GM18867 (cell line): Measurements from ENCODE around the gene HEXB.
A peak's percentile ranks its signal among the peaks of the same experiment; 100 is the strongest.
"Not testable (repeated sequence)": the region's sequence is repeated elsewhere in the genome, so short reads cannot be mapped to it uniquely, and the experiment has no call there.

Source experiments
- ATAC-seq: cut with Tn5 transposase; IDR thresholded peaks from one replicate; pipeline ENCODE4 v1.9.1; 2021; ENCODE audit warnings: mild to moderate bottlenecking, moderate library complexity; ENCODE audit not compliant: unreplicated experiment

HEXB gene

DNA sequence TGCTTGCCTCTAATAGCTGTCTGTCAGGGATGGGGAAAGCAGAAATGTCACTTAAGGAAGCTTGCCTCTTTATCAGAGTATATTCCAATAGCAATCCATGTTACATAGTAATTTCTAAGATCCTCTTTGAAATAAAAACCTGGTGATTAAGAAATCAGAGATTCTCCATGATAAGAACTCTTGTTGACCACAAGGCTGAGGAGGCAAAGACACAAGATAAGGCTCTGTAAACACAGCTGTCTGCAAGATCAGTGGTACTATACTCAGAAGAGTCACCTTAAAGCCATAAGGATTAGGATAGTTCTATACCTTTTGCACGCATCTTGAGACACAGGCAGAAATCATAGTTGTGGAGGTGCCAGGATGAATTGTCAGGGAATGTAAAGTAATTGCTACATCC is 40.3 kb downstream of the HEXB start:
- no peak for ATAC-seq

DNA sequence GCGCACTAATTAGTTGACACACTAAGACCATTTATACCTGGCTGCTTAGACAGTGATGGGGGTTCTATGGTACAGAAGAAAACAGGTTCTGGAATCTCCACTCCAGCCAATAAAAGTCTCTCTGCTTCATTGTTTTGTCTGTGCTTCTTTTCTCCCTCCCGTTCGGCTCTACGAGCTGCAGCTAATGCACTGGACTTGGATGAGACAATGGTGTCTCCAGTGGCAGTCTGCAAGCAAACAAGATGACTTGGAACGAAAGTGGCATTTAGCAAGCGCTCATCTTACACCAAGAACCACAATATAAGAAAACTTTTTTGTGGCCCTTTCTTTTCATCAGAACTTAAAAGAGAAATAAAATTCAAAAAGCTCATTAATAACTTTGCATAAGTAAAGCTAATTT is 51.7 kb downstream of the HEXB start:
- no peak for ATAC-seq

DNA sequence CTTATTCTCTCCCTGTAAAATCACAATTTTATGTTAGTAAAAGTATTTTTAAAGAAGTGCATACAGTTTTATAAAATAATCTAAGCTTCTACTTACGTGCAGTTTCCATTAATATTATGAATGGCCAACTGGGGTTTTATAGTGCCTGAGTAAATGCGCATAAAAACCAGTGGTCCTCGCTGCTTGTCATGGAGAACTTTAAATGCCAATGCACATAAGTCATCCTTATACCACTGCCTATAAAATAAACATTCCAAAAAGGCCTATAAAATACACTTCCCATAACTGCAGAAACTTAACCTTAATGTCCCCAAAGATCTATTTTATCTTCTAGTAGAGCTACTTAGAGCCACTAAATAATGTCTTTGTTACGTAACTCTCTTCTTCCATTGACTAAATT is 53.4 kb downstream of the HEXB start:
- no peak for ATAC-seq

DNA sequence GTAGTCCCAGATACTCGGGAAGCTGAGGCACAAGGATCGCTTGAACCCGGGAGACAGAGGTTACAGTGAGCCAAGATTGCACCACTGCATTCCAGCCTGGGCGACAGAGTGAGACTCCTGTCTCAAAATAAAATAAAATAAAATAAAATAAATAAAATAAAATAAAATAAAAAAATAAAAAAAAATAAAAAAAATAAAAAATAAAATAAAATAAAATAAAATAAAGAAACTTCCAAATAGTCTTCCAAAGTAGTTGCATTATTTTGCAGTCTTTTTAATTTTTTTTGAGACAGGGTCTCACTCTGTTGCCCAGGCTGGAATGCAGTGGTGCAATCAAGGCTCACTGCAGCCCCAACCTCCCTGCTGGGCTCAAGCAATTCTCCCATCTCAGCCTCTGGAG is 63.7 kb downstream of the HEXB start:
- ATAC-seq = not testable (repeated sequence)

DNA sequence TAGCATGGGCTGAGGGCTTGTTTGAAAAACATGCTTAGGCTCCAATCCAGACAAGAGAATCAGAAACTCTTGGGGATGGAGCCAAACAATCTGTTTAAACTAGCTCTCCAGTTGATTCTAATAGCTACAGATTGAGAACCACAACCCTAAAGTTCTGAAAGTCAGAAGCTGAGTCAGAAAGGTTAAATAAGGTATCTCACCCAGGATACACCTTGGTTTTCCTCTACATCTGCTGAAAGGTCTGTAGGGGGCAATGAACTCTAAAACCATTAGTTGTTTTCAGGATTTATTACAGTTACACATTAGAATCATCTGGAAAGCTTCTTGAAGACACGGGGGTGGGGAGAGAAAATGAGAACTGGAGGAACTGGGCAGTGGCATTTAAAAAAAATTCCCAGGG is 76.2 kb downstream of the HEXB start:
- ATAC-seq = no peak

DNA sequence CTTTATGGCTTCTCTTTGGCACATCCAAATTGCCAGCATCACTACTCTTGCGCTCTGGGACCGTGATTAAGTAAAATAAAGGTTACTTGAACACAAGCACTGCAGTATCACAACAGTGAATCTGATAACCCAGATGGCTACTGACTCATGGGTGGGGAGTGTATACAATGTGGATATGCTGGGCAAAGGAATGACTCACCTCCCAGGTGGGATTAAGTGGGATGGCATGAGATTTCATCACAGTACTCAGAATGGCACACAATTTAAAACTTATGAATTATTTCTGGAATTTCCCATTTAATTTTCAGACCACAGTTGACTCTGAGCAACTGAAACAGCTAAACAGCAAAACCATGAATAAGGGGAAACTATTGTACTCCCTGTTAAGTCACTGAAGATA is 77.6 kb downstream of the HEXB start:
- no peak for ATAC-seq

DNA sequence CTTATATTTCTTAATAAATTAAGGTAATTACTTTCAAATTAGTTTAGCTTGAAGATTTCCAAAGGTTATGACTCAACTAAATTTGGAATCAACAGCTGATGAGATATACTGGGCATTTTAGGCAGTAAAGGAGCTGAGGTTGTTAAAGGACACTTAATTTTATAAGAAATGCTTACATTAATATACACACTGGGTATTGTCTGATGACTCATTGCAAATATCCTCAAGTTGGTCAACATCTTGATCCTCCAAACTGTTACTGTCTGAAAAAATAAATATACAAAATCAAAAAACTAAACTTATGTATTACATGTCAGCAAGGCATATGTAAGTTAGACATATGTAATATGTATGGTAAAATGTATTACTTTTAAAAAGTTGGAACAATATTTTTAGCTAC is 78.5 kb downstream of the HEXB start:
- ATAC-seq = no peak

DNA sequence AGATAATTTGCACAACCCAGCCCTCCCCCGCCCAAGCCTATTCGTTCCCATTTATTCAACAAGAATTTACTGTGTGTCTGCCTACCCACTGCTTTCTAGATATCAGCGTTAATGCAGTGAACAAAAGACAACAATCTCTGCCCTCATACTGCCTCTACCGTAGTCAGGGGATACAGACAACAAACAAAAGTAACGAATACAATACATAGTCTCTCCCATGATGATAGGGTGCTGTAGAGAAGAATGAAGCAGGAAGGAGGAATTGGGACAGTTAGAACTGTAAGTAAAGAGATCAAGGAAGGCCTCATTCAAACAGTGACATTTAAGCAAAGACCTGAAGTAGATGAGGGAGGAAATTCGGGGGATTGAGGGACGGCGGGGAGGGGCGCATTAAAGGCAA is 80.2 kb downstream of the HEXB start:
- ATAC-seq = no peak

DNA sequence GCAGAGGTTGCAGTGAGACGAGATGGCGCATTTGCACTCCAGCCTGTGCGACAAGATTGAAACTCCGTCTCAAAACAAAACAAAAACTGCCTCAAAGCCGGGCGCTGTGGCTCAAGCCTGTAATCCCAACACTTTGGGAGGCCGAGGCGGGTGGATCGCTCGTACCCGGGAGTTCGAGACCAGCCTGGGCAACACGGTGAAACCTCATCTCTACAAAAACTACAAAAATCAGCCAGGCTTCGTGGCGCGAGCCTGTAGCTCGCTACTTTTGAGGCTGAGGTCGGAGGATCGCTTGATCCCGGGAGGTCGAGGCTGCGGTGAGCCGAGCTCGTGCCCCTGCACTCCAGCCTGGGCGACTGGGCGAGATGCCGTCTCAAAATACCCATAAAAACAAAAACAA is 80.9 kb downstream of the HEXB start:
- no peak for ATAC-seq

DNA sequence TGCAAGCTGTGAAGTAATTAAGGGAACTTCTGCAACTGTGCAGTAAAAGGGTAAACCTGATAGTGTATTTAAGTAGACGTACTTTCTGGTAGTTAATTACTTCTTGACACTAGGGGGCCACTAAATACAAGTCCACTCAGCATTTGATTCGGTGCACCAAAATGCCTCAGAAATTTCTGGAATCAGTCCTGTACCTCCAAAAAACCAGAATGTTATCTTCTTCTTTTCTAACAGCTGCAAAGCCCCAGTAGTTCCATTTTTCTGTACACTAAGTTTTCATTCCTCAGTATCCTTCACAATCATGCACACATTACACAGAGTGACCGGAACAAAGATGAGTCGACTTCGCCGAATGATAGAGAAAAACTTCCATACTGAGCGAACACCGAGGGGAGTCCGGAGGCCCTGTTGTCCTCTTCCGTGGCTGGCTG is 81.4 kb downstream of the HEXB start:
- ATAC-seq = peak; percentile 43

DNA sequence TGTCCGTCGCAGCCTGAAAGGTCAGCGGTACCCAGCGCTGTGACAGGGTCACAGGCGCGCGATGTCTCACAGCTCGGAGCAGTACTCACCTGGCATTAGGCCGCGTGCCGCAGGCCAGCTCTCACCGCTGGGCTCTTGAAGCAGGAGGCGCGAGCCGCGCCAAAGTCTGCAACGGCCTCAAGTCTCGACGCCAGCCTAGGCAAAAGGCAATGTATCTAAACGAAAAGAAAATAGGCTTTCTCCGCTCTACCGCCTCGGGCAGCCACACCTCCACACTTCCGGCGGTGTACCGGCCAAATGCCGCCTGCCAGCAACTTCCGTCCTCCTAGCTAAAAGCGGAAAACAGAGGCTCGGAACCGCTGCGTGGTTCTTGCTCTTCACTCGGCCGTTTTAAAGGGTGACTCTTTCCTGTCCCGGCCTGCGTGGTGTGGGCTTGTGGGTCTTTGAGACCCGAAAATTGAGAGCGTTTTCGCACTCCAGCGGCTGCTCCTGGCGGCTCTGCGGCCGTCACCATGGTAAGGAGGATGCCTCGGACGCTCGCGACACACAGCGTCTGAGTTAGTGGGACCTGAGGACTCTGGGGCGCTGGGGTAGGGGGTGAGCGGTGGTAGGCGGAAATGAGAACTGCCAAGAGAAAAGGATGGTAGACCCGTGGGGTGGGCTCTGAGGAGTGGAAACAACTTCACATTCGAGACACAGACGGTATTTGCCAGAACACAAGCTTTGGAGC is 82.0 kb downstream of the HEXB start, which contains the start of the genes GFM2 and NSA2:
TSS of gene GFM2 (minus strand) at position 269 of the 730 bp plus-strand sequence. CDS start 3,375 bp downstream, outside the sequence.
TSS of gene NSA2 (plus strand) at position 401 of the 730 bp plus-strand sequence. CDS start at position 513, 112 bp downstream.
- ATAC-seq = peak; percentile 91

DNA sequence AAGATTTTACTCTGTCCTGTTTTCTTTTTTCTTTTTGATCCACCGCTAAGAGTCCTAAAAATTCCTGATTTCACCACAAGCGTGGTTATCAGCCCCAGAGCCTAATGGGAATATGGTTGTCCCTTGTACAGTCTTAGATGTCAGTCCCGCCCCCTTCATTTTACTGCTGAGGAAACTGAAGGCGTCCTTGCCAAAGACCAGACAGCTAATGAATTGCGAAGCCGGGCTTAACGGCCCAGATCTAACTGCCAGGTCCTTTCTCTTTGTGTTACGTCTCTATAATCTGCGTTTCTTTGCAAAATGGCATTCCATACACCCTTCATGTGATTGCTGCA is 82.5 kb downstream of the HEXB start:
- peak; percentile 25 for ATAC-seq
